ENCODE measurements around the gene EQTN. TPM values are rescaled to one million over a fixed set of nuclear protein-coding genes. Genes with fewer than 3 reads are reported as not detected.

The EQTN gene
- total and polyA plus RNA-seq, 2 donors (not counting 1 experiment from before 2014, with no cell fraction given) = 0.58 TPM; not detected in 1

DNA sequence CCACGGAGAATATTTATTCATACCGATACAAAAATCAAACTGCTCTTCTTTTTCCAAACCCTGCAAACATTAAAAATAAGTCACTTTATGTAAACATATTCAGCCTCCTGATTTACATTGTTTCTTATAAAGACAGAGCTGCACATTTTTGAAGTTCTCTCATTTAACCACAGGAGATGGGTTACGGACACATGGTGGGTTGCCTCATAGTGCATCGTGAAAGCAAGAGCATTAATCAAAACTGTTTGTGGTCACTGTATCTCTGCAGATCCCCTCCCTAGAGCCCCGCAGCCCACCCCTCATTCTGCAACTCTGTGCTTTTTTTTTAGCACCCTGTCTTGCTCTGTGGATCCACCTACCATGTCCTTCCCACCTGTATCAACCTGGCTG lies 43.3 kb upstream of the EQTN start:
- H3K4me3 ChIP-seq (ENCODE audit: control extremely low read depth in 1 of 5, extremely low read depth in 1 of 5, insufficient read depth in 1 of 5, low read depth in 2 of 5, low read length in 4 of 5) = no peak overlapping the region
- ChIA-PET CTCF (no interaction called here), POLR2A (no interaction called here)
- H3K4me2 ChIP-seq (replicated peaks; ENCODE audit: low read depth, low read length, poor library complexity, severe bottlenecking) = no peak overlapping the region
- TF ChIP-seq EZH2 (IDR thresholded peaks at IDR 0.05; ENCODE audit: borderline replicate concordance, insufficient read depth, low read depth, low read length, poor library complexity, severe bottlenecking) (no peak), CTCF (IDR thresholded peaks at IDR 0.05) (no peak)
- H4K20me1 ChIP-seq (ENCODE audit: control insufficient read depth, insufficient read depth, low read length, poor library complexity, severe bottlenecking) = peaks cover 8% of the 10 kb centered on the region
- 74% methylated on average over 3 of the region's 5 CpGs for WGBS (ENCODE audit: insufficient coverage)
- no peak overlapping the region for H2AFZ ChIP-seq (ENCODE audit: insufficient read depth, low read depth, low read length, poor library complexity, severe bottlenecking)
- no peak for ATAC-seq (ENCODE audit: low read depth)
- H3K9me3 Mint-ChIP-seq (ENCODE audit: insufficient read depth) = no peaks in the 10 kb centered on the region
- no peak for DNase-seq
- intact Hi-C loops (cut with micrococcal nuclease) = loop anchor here (10.0 kb wide), 1 partner anchor 55 kb away; no protein-coding TSS in a partner anchor
- H3K9ac ChIP-seq (ENCODE audit: low read length) = no peak overlapping the region
- no peak overlapping the region for H3K27ac Mint-ChIP-seq
- no peak overlapping the region for H3K27ac ChIP-seq (ENCODE audit: low read length in 2 of 2)
- H3K4me1 ChIP-seq (ENCODE audit: control insufficient read depth in 2 of 2, insufficient read depth in 2 of 2, low read length in 2 of 2) = peaks cover 0 to 11% of the 10 kb centered on the region in 2 donors
- H3K4me3 Mint-ChIP-seq = no peak overlapping the region
- no peaks in the 10 kb centered on the region for H3K27me3 ChIP-seq (replicated peaks in 1 of 4; ENCODE audit: control extremely low read depth in 1 of 4, control insufficient read depth in 3 of 4, insufficient read depth in 4 of 4, low read length in 3 of 4)
- H3K4me1 Mint-ChIP-seq = peaks cover 9% of the 10 kb centered on the region
- no peaks in the 10 kb centered on the region for H3K27me3 Mint-ChIP-seq
- H3K79me2 ChIP-seq (ENCODE audit: control insufficient read depth, insufficient read depth, low read length) = peaks cover 23% of the 10 kb centered on the region
- H3K36me3 ChIP-seq (replicated peaks in 1 of 2; ENCODE audit: control extremely low read depth in 1 of 2, control insufficient read depth in 1 of 2, extremely low read depth in 1 of 2, insufficient read depth in 2 of 2, low read length in 1 of 2) = peaks cover 0 to 9% of the 10 kb centered on the region in 2 experiments
- no peaks in the 10 kb centered on the region for H3K9me3 ChIP-seq (ENCODE audit: control extremely low read depth in 1 of 3, control insufficient read depth in 2 of 3, insufficient read depth in 1 of 3, low read length in 2 of 3)

GRCh38 chr9:27339661-27340284 lies 42.8 kb upstream of the EQTN start:
- Histone ChIP-seq H3K27ac (ENCODE audit: low read length in 2 of 2) (no peak overlapping the region), H3K4me2 (replicated peaks; ENCODE audit: low read depth, low read length, poor library complexity, severe bottlenecking) (no peak overlapping the region), H3K4me3 (ENCODE audit: control extremely low read depth in 1 of 5, extremely low read depth in 1 of 5, insufficient read depth in 1 of 5, low read depth in 2 of 5, low read length in 4 of 5) (no peak overlapping the region), H3K27me3 (replicated peaks in 1 of 4; ENCODE audit: control extremely low read depth in 1 of 4, control insufficient read depth in 3 of 4, insufficient read depth in 4 of 4, low read length in 3 of 4) (no peaks in the 10 kb centered on the region), H3K9ac (ENCODE audit: low read length) (no peak overlapping the region), H2AFZ (ENCODE audit: insufficient read depth, low read depth, low read length, poor library complexity, severe bottlenecking) (no peak overlapping the region), H3K36me3 (replicated peaks in 1 of 2; ENCODE audit: control extremely low read depth in 1 of 2, control insufficient read depth in 1 of 2, extremely low read depth in 1 of 2, insufficient read depth in 2 of 2, low read length in 1 of 2) (peaks cover 0 to 9% of the 10 kb centered on the region in 2 experiments), H3K79me2 (ENCODE audit: control insufficient read depth, insufficient read depth, low read length) (peaks cover 19% of the 10 kb centered on the region), H3K9me3 (ENCODE audit: control extremely low read depth in 1 of 3, control insufficient read depth in 2 of 3, insufficient read depth in 1 of 3, low read length in 2 of 3) (no peaks in the 10 kb centered on the region), H3K4me1 (ENCODE audit: control insufficient read depth in 2 of 2, insufficient read depth in 2 of 2, low read length in 2 of 2) (peaks cover 0 to 11% of the 10 kb centered on the region in 2 donors), H4K20me1 (ENCODE audit: control insufficient read depth, insufficient read depth, low read length, poor library complexity, severe bottlenecking) (peaks cover 6% of the 10 kb centered on the region)
- TF ChIP-seq EZH2 (IDR thresholded peaks at IDR 0.05; ENCODE audit: borderline replicate concordance, insufficient read depth, low read depth, low read length, poor library complexity, severe bottlenecking) (no peak), CTCF (IDR thresholded peaks at IDR 0.05) (no peak)
- Mint-ChIP-seq H3K4me3 (no peak overlapping the region), H3K4me1 (peaks cover 8% of the 10 kb centered on the region), H3K9me3 (ENCODE audit: insufficient read depth) (no peaks in the 10 kb centered on the region), H3K27me3 (no peaks in the 10 kb centered on the region), H3K27ac (no peak overlapping the region)
- ChIA-PET CTCF (no interaction called here), POLR2A (no interaction called here)
- intact Hi-C loops (cut with micrococcal nuclease) = loop anchor here (10.0 kb wide), 1 partner anchor 55 kb away; no protein-coding TSS in a partner anchor
- ATAC-seq (ENCODE audit: low read depth) (no peak), DNase-seq (no peak)
- 98% methylated on average over 5 of the region's 11 CpGs for WGBS (ENCODE audit: insufficient coverage)
